SU-DHL-6 (cell line): ENCODE measurements around the gene CAMSAP3.
"Not testable (repeated sequence)": the region's sequence is repeated elsewhere in the genome, so short reads cannot be mapped to it uniquely, and the experiment has no call there.

Experiments
- H2AFZ ChIP-seq: fragments of 200-600 bp; sonication (generic); 2 replicates; pipeline ENCODE4 v1.6.1; 2014; ENCODE audit warnings: low read depth, mild to moderate bottlenecking, moderate library complexity, mixed read lengths, antibody characterized with exemption, low read length; ENCODE audit not compliant: severe bottlenecking
- H3F3A ChIP-seq: fragments of 200-600 bp; shearing (Covaris generic); 2 replicates; pipeline ENCODE4 v1.6.0; 2016; ENCODE audit warnings: antibody characterized with exemption, mild to moderate bottlenecking; ENCODE audit not compliant: insufficient read depth
- H3K27ac ChIP-seq: fragments of 200-600 bp; sonication (generic); 2 replicates; pipeline ENCODE4 v1.5.1; 2016; ENCODE audit warnings: low read depth, mild to moderate bottlenecking, low read length, moderate library complexity, mixed read lengths
- H3K27me3 ChIP-seq: fragments of 200-600 bp; sonication (generic), shearing (Covaris generic); 2 replicates; pipeline ENCODE4 v1.6.0; 2014; ENCODE audit warnings: mild to moderate bottlenecking, low read length
- H3K36me3 ChIP-seq: fragments of 200-600 bp; sonication (generic); 2 replicates; pipeline ENCODE4 v1.6.1; 2014; ENCODE audit warnings: mild to moderate bottlenecking, low read length, mixed read lengths
- H3K4me2 ChIP-seq: fragments of 300-600, 200-600 bp; shearing (Covaris generic), sonication (generic); 2 replicates; pipeline ENCODE4 v1.6.0; 2014; ENCODE audit warnings: low read length, low read depth, mild to moderate bottlenecking; ENCODE audit not compliant: poor library complexity, severe bottlenecking
- H3K4me3 ChIP-seq: fragments of 200-600 bp; sonication (generic); 2 replicates; pipeline ENCODE4 v1.5.1; 2014; ENCODE audit warnings: antibody characterized with exemption, low read length, mild to moderate bottlenecking, mixed read lengths; ENCODE audit not compliant: insufficient read depth, poor library complexity, severe bottlenecking
- H3K79me2 ChIP-seq: fragments of 200-600 bp; sonication (generic); 2 replicates; pipeline ENCODE4 v1.6.1; 2014; ENCODE audit warnings: mild to moderate bottlenecking, low read length, moderate library complexity; ENCODE audit not compliant: insufficient read depth
- H3K9ac ChIP-seq: fragments of 200-600 bp; sonication (generic); 2 replicates; pipeline ENCODE4 v1.7.0; 2014; ENCODE audit warnings: mild to moderate bottlenecking, low read length
- H3K9me2 ChIP-seq: fragments of 200-600 bp; sonication (generic); replicated peaks from 2 replicates; pipeline ENCODE4 v1.6.1; 2014; ENCODE audit warnings: low read length; ENCODE audit not compliant: insufficient read depth
- H3K9me3 ChIP-seq: fragments of 200-600 bp; sonication (generic); 2 replicates; pipeline ENCODE4 v1.6.1; 2014; ENCODE audit warnings: low read length, mixed read lengths; ENCODE audit not compliant: insufficient read depth
- H4K20me1 ChIP-seq: fragments of 200-600 bp; sonication (generic); 2 replicates; pipeline ENCODE4 v1.6.1; 2014; ENCODE audit warnings: low read depth, mild to moderate bottlenecking, antibody characterized with exemption, low read length, moderate library complexity, mixed read lengths
- CTCF ChIP-seq: fragments of 200-600 bp; sonication (generic); IDR thresholded peaks from one replicate; pipeline ENCODE4 v1.5.1; 2017; ENCODE audit warnings: antibody characterized with exemption, mild to moderate bottlenecking, low read length, moderate library complexity; ENCODE audit not compliant: insufficient read depth, poor library complexity, severe bottlenecking
- EZH2phosphoT487 ChIP-seq: fragments of 200-600 bp; sonication (generic), shearing (Covaris generic); conservative IDR thresholded peaks from 2 replicates; pipeline ENCODE4 v1.6.1; 2018; ENCODE audit warnings: mild to moderate bottlenecking, antibody characterized with exemption, low read length, moderate library complexity, mixed read lengths

CAMSAP3 gene

GRCh38 chr19:7643031-7643415, 47.4 kb downstream of the CAMSAP3 start:
- no peaks in the 10 kb centered on the region for H3K9me3 ChIP-seq
- no peak overlapping the region for H3K9ac ChIP-seq

GRCh38 chr19:7643629-7644549, 48.2 kb downstream of the CAMSAP3 start:
- not testable (repeated sequence) for H4K20me1 ChIP-seq, H3K36me3 ChIP-seq, H3K27me3 ChIP-seq, H3K9me3 ChIP-seq, H3K9me2 ChIP-seq, H3K4me2 ChIP-seq, H3K27ac ChIP-seq, H2AFZ ChIP-seq, H3K4me3 ChIP-seq, H3K79me2 ChIP-seq, H3F3A ChIP-seq, H3K9ac ChIP-seq

More at GRCh38 chr19:7643031-7643415, 47.4 kb downstream of the CAMSAP3 start:
- no peaks in the 10 kb centered on the region for H3K79me2 ChIP-seq
- no peaks in the 10 kb centered on the region for H4K20me1 ChIP-seq
- no peaks in the 10 kb centered on the region for H3K36me3 ChIP-seq
- H3K27ac ChIP-seq: no peak overlapping the region
- TF ChIP-seq EZH2phosphoT487: no peak
- no peak for TF ChIP-seq CTCF
- no peak overlapping the region for H3K4me2 ChIP-seq
- H3K4me3 ChIP-seq: no peak overlapping the region
- no peak overlapping the region for H2AFZ ChIP-seq
- H3F3A ChIP-seq: no peaks in the 10 kb centered on the region
- H3K9me2 ChIP-seq: no peaks in the 10 kb centered on the region
- no peaks in the 10 kb centered on the region for H3K27me3 ChIP-seq

- no peak for TF ChIP-seq CTCF
- no peak for TF ChIP-seq EZH2phosphoT487
- H3K4me3 ChIP-seq: no peak overlapping the region
- H3K36me3 ChIP-seq: no peaks in the 10 kb centered on the region
- H3K4me2 ChIP-seq: no peak overlapping the region
- H3K9me2 ChIP-seq: no peaks in the 10 kb centered on the region
- H3K79me2 ChIP-seq: no peaks in the 10 kb centered on the region
- H4K20me1 ChIP-seq: no peaks in the 10 kb centered on the region
- H3K27me3 ChIP-seq: no peaks in the 10 kb centered on the region
- no peaks in the 10 kb centered on the region for H3K9me3 ChIP-seq
- no peak overlapping the region for H2AFZ ChIP-seq
- no peaks in the 10 kb centered on the region for H3F3A ChIP-seq
- H3K27ac ChIP-seq: no peak overlapping the region
- no peak overlapping the region for H3K9ac ChIP-seq
Measured at GRCh38 chr19:7644550-7644877, 48.9 kb downstream of the CAMSAP3 start.

GRCh38 chr19:7645163-7645562, 49.5 kb downstream of the CAMSAP3 start:
- Histone ChIP-seq H3K79me2 (no peaks in the 10 kb centered on the region), H3K9me2 (no peaks in the 10 kb centered on the region), H2AFZ (no peak overlapping the region), H3K36me3 (no peaks in the 10 kb centered on the region), H3K4me2 (no peak overlapping the region), H3K27ac (no peak overlapping the region), H3K4me3 (no peak overlapping the region), H3K9ac (no peak overlapping the region), H3K9me3 (no peaks in the 10 kb centered on the region), H3K27me3 (no peaks in the 10 kb centered on the region), H4K20me1 (no peaks in the 10 kb centered on the region), H3F3A (no peaks in the 10 kb centered on the region)
- TF ChIP-seq EZH2phosphoT487: no peak
- no peak for TF ChIP-seq CTCF
